ENCODE measurements around the gene SQOR.

The SQOR gene

DNA sequence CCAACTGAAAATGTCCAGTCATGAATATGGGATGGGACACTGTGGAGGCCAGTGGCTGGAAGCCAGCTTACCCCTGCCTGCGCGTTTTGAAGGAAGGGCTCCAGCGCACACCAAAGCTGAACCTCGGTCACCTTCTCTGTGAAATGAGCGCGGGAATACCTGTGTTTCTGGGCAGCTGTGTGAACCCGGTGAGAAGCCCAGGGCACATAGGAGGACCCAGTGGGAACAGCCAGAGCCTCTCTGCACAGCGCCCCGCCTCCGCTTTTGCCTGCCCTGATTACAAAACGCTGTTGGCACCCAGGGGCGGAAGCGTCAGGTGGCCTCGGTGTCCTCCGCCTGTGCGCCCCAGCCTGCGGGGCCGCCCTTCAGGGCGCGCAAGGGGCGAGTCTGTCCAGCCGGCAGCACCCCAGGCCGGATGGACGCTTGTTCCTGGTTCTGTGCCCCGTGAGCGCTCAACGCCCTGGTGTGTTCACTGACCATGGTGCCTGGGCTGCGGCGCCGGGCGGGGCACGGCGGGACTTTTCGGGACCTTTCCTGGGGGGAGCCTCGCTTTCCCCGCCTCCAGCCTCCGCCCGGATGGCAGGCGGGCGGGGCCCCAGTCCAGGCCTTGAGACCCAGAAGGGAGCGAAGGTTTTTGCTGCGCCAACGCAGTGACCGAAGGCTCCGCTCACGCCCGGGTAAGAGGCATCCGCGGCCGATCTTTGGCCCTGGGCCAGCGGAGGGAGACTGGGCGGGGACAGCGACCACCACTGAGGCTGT, at the start of gene SQOR:
SQOR (plus strand) TSS at position 598 of the 759 bp plus-strand sequence. CDS start 23,895 bp downstream, outside the sequence.
- H3K27me3 Mint-ChIP-seq = no peaks in the 10 kb centered on the region
- H3K36me3 Mint-ChIP-seq (ENCODE audit: low read depth) = peaks cover 29% of the 10 kb centered on the region
- peak within 1 kb of the TSS; percentile 93 for H3K27ac Mint-ChIP-seq
- H3K4me3 Mint-ChIP-seq = peak within 1 kb of the TSS; percentile 98
- H3K4me1 Mint-ChIP-seq (ENCODE audit: low read depth) = peaks cover 43% of the 10 kb centered on the region
- no peaks in the 10 kb centered on the region for H3K9me3 Mint-ChIP-seq

DNA sequence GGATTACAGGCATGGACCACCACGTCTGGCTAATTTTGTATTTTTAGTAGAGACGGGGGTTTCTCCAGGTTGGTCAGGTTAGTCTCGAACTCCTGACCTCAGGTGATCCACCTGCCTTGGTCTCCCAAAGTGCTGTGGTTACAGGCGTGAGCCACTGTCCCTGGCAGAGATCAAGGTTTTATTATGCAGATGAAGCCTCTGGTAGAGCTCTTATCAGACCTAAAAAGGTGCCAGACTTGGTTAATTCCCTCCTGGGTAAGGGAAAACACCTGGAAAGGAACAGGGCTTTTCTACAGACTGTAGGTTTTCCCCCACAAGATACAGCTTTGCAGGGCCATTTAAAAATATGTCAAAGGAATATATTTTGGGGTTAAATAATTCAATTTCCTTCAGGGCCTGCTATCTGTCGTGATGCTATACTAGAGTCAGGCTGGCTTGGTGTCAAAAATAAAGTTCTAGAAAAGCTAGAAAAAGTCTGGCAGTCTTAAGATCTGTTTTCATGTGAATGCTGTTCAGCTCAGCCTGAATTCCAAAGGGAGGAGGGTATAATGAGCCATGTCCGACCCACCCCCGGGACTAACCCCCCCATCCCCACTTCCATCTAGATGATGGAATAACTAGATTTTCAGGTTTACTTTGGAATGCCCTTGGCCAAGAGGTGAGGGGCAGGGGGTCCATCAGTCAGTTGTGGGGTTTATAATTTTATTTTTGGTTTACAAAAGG, 49.6 kb upstream of the SQOR start:
- H3K9me3 Mint-ChIP-seq = no peaks in the 10 kb centered on the region
- H3K36me3 Mint-ChIP-seq (ENCODE audit: low read depth) = no peaks in the 10 kb centered on the region
- H3K27me3 Mint-ChIP-seq = peaks cover 3% of the 10 kb centered on the region
- no peak overlapping the region for H3K4me3 Mint-ChIP-seq
- peaks cover 39% of the 10 kb centered on the region for H3K4me1 Mint-ChIP-seq (ENCODE audit: low read depth)
- H3K27ac Mint-ChIP-seq = no peak overlapping the region

DNA sequence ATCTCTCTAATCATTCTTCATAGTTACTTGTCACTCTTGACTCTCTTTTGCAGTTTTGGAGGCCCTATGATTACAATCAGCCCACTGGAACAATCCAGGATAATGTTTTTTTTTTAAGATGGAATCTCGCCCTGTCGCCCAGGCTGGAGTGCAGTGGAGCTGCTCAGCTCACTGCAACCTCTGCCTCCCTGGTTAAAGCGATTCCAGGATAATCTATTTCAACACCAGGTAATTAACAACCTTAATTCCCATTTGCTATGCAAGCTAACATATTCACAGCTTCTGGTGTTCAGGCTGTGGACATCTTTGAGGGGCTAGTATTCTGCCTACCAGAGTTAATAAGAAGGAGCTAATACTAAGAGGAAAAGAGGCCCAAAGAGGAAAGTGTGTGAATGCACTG, 48.7 kb upstream of the SQOR start:
- Mint-ChIP-seq H3K4me3 (peak overlapping the region; percentile 100), H3K27ac (peak overlapping the region; percentile 100), H3K9me3 (no peaks in the 10 kb centered on the region), H3K4me1 (ENCODE audit: low read depth) (peaks cover 46% of the 10 kb centered on the region), H3K27me3 (peaks cover under 1% of the 10 kb centered on the region), H3K36me3 (ENCODE audit: low read depth) (no peaks in the 10 kb centered on the region)

DNA sequence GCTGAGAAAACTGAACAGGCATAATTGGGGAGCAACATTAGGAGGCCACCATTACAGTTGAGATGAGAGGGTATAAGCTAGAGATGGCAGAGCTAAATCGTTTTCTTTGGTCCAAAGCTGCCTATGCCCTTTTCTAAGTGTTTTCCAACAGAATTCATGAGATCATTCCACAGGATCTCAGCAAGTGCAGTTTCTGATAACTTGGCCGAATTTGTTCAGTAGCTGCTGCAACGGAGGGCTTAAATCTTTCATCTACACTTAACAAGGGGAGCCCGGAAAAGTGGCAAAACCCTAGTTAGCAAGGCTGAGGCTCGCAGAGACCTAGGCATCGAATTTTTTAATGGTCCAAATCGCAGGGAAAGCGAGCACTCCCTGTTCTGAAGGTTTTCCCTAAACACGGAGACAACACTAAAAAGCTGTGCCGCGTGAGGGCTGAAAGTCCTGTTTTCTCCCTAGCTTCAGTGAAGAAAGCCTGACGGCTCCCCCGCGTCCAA, 48.2 kb upstream of the SQOR start:
- peaks cover 46% of the 10 kb centered on the region for H3K4me1 Mint-ChIP-seq (ENCODE audit: low read depth)
- H3K36me3 Mint-ChIP-seq (ENCODE audit: low read depth) = no peaks in the 10 kb centered on the region
- H3K4me3 Mint-ChIP-seq = peak overlapping the region; percentile 100
- peak overlapping the region; percentile 100 for H3K27ac Mint-ChIP-seq
- H3K9me3 Mint-ChIP-seq = no peaks in the 10 kb centered on the region
- no peaks in the 10 kb centered on the region for H3K27me3 Mint-ChIP-seq

DNA sequence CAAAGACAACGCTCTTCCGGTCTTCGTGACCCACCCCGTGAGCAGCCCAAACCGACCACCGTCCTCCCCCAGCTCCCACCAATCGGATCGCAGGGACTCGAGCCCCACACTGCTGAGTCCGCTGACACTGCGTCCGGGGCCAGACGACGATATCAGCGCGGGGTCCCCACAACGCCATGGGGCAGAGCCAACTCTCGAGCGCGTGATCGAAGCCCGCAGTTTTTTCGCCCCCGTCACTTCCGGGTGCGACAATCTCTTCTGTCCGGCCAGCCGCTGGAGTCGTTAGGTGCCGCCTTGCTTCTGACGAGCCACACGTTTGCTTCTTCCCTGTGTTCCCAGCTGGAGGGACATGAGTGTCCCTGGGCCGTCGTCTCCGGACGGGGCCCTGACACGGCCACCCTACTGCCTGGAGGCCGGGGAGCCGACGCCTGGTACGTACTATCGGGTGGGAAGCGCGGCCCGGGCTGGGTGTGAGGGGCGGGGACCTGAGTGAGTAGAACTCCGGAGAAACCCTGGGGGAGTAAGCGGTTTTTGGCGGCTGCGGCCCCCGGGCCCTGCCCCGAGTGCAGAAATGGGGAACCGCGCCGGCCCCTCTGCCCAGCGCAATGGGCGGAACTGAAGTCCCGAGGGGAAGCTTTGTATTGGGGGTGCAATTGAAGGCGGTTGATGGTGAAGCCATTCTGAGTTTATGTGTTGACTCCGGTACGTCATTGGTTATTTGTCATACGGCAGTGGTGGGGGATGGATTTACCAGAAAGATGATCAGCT, 47.5 kb upstream of the SQOR start, which contains the start of gene BLOC1S6:
BLOC1S6 (plus strand) TSS at position 285 of the 768 bp plus-strand sequence; CDS start at position 350, 65 bp downstream.
- Mint-ChIP-seq H3K36me3 (ENCODE audit: low read depth) (peaks cover 2% of the 10 kb centered on the region), H3K27ac (peak within 1 kb of the TSS; percentile 100), H3K27me3 (no peaks in the 10 kb centered on the region), H3K9me3 (no peaks in the 10 kb centered on the region), H3K4me1 (ENCODE audit: low read depth) (peaks cover 47% of the 10 kb centered on the region), H3K4me3 (peak within 1 kb of the TSS; percentile 100)

DNA sequence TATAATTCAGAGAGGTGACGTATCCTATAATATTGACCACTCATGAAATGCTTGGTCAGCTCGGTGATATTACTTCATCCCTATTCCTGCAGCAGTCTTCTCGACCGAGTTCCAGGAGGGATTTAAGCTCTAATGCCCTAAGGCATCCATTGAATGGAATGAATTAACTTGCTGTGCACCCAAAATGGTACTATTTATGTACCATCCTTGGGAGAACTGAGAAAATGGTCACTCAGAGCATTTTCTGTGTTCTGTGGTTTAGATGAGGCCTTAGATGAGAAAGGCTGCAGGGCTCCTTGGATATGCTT, 47.0 kb upstream of the SQOR start:
- H3K4me3 Mint-ChIP-seq = peak overlapping the region; percentile 100
- peak overlapping the region; percentile 100 for H3K27ac Mint-ChIP-seq
- peaks cover 50% of the 10 kb centered on the region for H3K4me1 Mint-ChIP-seq (ENCODE audit: low read depth)
- no peaks in the 10 kb centered on the region for H3K9me3 Mint-ChIP-seq
- no peaks in the 10 kb centered on the region for H3K27me3 Mint-ChIP-seq
- H3K36me3 Mint-ChIP-seq (ENCODE audit: low read depth) = peaks cover 8% of the 10 kb centered on the region

DNA sequence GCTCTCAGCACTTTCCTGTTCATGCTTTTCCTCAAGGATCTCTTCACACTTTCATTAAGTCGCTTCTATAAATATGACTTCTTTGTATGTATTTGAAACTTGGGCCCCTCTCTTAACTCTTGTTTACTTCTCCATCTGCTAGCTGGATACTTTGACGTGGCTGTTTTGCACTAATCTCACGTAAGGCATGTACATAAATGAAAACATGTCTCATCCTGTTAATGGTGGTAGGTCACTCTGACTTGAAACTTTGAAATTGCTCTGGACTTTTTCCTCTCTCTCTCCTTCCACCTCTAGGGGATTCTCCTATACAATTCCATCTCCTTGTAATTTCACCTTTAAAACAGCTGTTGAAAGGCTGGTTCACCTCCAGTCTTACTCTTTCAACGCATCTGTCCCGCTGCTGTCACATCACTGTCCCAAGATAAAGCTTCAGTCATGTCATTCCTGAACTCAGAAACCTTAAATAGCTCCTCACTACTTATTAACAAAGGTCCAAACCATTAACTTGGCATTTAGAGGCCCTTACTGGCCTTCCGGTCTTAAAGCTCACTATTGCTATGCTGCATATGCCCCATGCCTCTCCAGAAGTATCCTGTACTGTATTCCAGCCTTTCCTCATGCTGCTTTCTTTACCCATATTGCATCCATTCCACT, 46.5 kb upstream of the SQOR start:
- Mint-ChIP-seq H3K4me3 (peak overlapping the region; percentile 100), H3K27me3 (no peaks in the 10 kb centered on the region), H3K4me1 (ENCODE audit: low read depth) (peaks cover 50% of the 10 kb centered on the region), H3K36me3 (ENCODE audit: low read depth) (peaks cover 10% of the 10 kb centered on the region), H3K9me3 (no peaks in the 10 kb centered on the region), H3K27ac (peak overlapping the region; percentile 100)

DNA sequence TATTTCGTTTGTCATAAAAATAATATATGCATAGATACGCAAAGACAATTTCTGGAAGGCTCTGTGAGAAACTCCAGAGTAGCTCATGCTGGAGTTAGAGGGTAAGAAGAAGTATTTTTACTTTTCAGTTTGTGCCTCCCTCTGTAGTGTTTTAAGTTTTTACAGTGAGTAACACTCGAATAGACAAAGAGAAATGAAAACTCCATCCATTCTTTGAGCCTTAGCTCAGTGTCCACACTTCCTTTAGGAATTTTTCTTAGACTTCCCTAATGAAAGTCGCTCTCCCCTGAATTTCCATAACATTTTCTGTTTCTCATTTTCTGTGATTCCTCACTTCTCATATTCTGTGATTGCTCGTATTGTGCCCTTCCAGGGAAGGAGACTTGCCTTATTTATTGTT, 45.6 kb upstream of the SQOR start:
- H3K4me1 Mint-ChIP-seq (ENCODE audit: low read depth) = peaks cover 49% of the 10 kb centered on the region
- no peak overlapping the region for H3K27ac Mint-ChIP-seq
- no peaks in the 10 kb centered on the region for H3K27me3 Mint-ChIP-seq
- H3K4me3 Mint-ChIP-seq = peak overlapping the region; percentile 100
- no peaks in the 10 kb centered on the region for H3K9me3 Mint-ChIP-seq
- H3K36me3 Mint-ChIP-seq (ENCODE audit: low read depth) = peaks cover 18% of the 10 kb centered on the region

DNA sequence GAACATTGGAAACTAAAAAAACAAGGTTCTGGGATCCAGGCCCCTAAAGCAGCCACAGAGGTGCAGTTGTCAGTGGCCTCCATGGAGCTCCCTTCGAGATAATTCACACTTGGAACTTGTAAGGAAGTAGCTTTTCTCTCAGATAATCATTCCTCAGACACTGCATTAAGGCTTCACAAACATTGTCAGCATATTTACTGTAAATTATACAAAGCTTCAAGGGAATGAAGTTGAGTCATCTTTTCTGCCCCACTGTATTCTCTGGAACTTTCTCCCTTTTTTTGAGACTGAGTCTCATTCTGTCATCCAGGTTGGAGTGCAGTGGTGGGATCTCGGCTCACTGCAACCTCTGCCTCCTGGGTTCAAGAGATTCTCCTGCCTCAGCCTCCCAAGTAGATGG, 40.5 kb upstream of the SQOR start:
- H3K27ac Mint-ChIP-seq = peak overlapping the region; percentile 21

DNA sequence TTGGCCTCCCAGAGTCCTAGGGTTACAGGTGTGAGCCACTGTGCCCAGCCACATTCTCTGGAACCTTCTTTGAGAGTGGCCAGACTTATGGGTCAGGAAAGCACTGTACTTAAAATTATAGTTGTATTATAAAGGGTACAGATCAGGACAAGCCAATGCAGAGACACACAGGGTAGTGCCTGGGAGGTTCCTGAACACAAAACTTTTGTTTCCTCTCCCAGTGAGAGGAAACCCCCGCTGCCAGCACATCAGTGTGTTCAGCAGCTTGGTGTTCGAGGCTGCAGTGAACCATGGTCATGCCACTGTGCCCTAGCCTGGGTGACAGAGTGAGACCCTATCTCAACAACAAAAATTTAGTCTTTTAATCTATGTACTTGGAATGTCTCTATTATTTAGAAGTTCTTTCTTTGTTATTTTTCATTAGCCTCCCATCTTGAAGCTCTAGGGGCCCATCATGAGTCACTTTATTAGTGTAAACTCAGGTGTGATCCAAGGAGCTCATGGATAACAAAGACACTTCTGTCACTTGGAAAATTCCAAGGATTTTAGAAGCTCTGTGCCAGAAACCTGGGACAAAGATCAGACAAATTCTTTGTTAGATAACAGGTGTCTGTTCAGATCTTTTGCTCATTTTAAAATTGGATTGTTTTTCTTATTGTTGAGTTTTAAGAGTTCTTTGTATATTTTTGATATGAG, 39.8 kb upstream of the SQOR start:
- Mint-ChIP-seq H3K27ac (peak overlapping the region; percentile 21), H3K9me3 (no peaks in the 10 kb centered on the region), H3K4me1 (ENCODE audit: low read depth) (peaks cover 15% of the 10 kb centered on the region), H3K4me3 (no peak overlapping the region), H3K27me3 (no peaks in the 10 kb centered on the region), H3K36me3 (ENCODE audit: low read depth) (peaks cover 44% of the 10 kb centered on the region)

More for the DNA sequence above, 40.5 kb upstream of the SQOR start:
- Mint-ChIP-seq H3K9me3 (no peaks in the 10 kb centered on the region), H3K27me3 (no peaks in the 10 kb centered on the region), H3K4me3 (no peak overlapping the region), H3K4me1 (ENCODE audit: low read depth) (peaks cover 19% of the 10 kb centered on the region), H3K36me3 (ENCODE audit: low read depth) (peaks cover 44% of the 10 kb centered on the region)

DNA sequence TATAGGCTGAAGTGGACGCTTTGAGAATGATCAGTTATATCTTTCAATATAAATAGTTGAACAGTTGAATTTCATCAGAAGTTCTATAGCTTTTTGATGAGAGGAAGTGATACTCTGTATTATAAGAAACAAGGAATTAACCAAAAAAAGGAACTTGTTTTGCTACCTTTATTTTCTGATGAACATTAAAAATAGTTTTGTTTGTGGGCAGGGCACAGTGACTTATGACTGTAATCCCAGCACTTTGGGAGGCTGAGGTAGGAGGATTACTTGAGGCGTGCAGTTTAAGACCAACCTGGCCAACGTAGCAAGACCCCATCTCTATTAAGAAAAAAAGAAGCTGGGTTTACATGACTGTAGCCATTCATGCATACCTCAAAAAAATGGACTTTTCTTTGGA, 30.9 kb upstream of the SQOR start:
- no peaks in the 10 kb centered on the region for H3K27me3 Mint-ChIP-seq
- peaks cover 16% of the 10 kb centered on the region for H3K4me1 Mint-ChIP-seq (ENCODE audit: low read depth)
- H3K27ac Mint-ChIP-seq = no peak overlapping the region
- H3K4me3 Mint-ChIP-seq = no peak overlapping the region
- H3K36me3 Mint-ChIP-seq (ENCODE audit: low read depth) = peaks cover 24% of the 10 kb centered on the region
- no peaks in the 10 kb centered on the region for H3K9me3 Mint-ChIP-seq

DNA sequence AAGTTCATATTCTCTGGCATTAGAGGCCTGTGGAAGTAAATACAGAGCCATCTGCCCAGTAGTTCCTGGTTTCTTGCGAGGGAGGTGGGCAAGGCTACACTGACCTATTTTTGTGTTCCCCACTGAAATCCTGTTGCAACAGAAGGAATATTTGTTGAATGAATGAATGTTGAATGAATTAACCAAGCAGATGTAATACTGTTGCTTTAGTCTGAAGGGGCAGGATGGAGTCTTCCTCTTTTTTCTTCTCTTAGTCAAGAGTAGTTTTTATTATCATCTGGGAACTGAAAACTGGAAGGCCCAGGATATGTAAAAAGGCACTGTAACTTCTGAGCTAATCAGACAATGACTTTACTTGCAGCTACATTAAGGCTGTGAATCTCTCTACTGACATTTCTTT, 30.5 kb upstream of the SQOR start:
- peaks cover 28% of the 10 kb centered on the region for H3K36me3 Mint-ChIP-seq (ENCODE audit: low read depth)

DNA sequence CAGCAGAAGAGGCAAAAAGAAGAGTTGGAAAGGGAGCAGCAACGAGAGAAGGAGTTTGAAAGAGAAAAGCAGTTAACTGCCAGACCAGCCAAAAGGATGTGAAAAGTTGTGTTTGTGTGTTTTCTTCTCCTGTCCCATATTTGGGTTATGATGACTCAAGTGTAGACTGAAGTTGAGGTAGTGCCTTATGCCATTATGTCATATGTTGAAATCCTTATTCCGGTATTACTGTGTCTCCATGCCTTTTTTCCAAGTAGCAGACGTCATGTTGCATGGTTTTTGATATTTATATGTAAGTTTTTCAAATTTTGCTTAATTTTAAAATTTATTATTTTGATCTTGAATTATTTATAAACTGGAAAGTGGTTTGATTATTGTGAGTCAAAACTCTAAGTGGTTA, 28.4 kb upstream of the SQOR start:
- Mint-ChIP-seq H3K4me1 (ENCODE audit: low read depth) (peaks cover 13% of the 10 kb centered on the region), H3K27ac (no peak overlapping the region), H3K9me3 (no peaks in the 10 kb centered on the region), H3K4me3 (no peak overlapping the region), H3K27me3 (no peaks in the 10 kb centered on the region), H3K36me3 (ENCODE audit: low read depth) (peaks cover 25% of the 10 kb centered on the region)

More for the DNA sequence above, 30.5 kb upstream of the SQOR start:
- no peaks in the 10 kb centered on the region for H3K9me3 Mint-ChIP-seq
- peak overlapping the region; percentile 61 for H3K27ac Mint-ChIP-seq
- H3K4me3 Mint-ChIP-seq = no peak overlapping the region
- H3K4me1 Mint-ChIP-seq (ENCODE audit: low read depth) = peaks cover 16% of the 10 kb centered on the region
- no peaks in the 10 kb centered on the region for H3K27me3 Mint-ChIP-seq

DNA sequence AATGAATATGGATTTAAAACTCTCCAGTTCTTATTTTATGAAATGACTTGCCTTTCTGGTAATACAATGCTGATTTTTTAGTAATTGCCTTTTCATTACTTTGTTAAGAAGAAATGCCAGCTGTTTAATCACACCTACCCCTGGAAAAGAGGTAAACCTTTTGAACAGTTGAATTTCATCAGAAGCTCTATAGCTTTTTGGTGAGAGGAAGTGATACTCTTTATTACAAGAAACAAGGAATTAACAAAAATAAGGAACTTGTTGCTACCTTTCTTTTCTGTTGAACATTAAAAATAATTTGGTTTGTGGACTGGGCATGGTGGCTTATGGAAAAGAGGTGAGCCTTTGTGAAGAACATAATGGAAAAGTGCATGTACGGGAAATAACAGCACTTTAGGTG, 28.0 kb upstream of the SQOR start:
- Mint-ChIP-seq H3K9me3 (no peaks in the 10 kb centered on the region), H3K27ac (peak overlapping the region; percentile 18), H3K4me3 (no peak overlapping the region), H3K4me1 (ENCODE audit: low read depth) (peaks cover 13% of the 10 kb centered on the region), H3K27me3 (no peaks in the 10 kb centered on the region), H3K36me3 (ENCODE audit: low read depth) (peaks cover 23% of the 10 kb centered on the region)
